Measurements from ENCODE around the gene MEIS3.

DNA sequence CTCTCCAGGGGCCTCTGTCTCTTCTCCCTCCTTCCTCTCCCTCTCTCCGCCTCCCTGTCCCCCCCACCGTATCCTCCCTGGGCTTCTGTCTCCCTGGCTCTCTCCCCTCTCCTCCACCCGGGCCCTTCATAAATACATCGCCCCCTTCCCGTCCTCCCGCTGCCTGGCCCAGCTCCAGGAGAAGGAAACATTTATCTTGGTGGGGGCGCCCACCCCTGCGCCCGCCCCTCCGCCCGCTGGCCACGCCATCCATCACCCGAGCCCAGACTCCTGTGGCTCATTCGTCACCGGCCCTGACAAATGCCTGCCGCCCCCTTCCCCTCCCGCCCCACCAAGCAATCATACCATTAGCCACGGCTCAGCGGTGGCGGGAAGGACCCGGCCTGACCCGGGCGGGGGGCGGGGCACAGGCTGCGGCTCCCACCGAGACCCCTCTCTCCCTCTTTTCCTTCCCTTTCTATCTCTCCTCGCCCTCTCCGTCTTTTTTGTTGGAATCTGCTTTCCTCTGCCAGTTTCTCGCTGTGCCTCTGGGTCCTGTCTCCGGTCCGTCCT, 2.6 kb upstream of the MEIS3 start:
- TF ChIP-seq POLR2A (IDR thresholded peaks at IDR 0.05; ENCODE audit: low read length) (no peak), GATA1 (IDR thresholded peaks at IDR 0.05; ENCODE audit: low read depth, low read length) (no peak)
